Gastroesophageal sphincter (tissue), 4 donors: Measurements from ENCODE around the gene PEA15. TPM values are rescaled to one million over a fixed set of nuclear protein-coding genes. Genes with fewer than 3 reads are reported as not detected.

ENCODE experiments used
- ATAC-seq: fragments of 150-250 bp; one replicate; pipeline ENCODE4 v1.9.1; 2016; ENCODE audit warnings: mild to moderate bottlenecking, moderate library complexity
- H3K27ac ChIP-seq, 4 donors: fragments of 200-600 bp; sonication (generic) in 3 of 4; 1 replicate in 3 of 4; 2 replicates in 1 of 4; pipeline ENCODE4 v1.5.1; 2016 to 2019
- H3K27me3 ChIP-seq: fragments of 200-600 bp; sonication (generic); one replicate; pipeline ENCODE4 v1.5.1; 2019
- H3K36me3 ChIP-seq, 2 donors: fragments of 200-600 bp; sonication (generic); one replicate each; pipeline ENCODE4 v1.5.1; 2019; ENCODE audit warnings: control low read depth in 1 of 2
- H3K4me1 ChIP-seq, 3 donors: fragments of 200-600 bp; sonication (generic); 1 replicate in 2 of 3; 2 replicates in 1 of 3; pipeline ENCODE4 v1.5.1; 2016 to 2019; ENCODE audit warnings: control low read depth in 2 of 3
- H3K4me3 ChIP-seq, 2 donors: fragments of 200-600 bp; sonication (generic); one replicate each; pipeline ENCODE4 v1.5.1; 2019; ENCODE audit warnings: mild to moderate bottlenecking in 1 of 2, moderate library complexity in 1 of 2
- H3K9me3 ChIP-seq, 3 donors: fragments of 200-600 bp; sonication (generic); one replicate each; pipeline ENCODE4 v1.5.1; 2017 to 2019; ENCODE audit warnings: control low read depth in 2 of 3
- CTCF ChIP-seq, 4 experiments: fragments of 200-600 bp in 2 of 4; fragments of 450-650 bp in 2 of 4; sonication (generic) in 1 of 4; IDR thresholded peaks; one replicate each; pipeline ENCODE4 v1.5.1; 2017 to 2019; ENCODE audit warnings: antibody characterized with exemption in 4 of 4, mild to moderate bottlenecking in 2 of 4, moderate library complexity in 2 of 4
- EP300 ChIP-seq: sonication (generic); formaldehyde crosslinking; IDR thresholded peaks from one replicate; pipeline ENCODE4 v1.6.1; 2017; ENCODE audit warnings: antibody characterized with exemption, mild to moderate bottlenecking
- POLR2A ChIP-seq, 2 donors: fragments of 450-650 bp; IDR thresholded peaks; one replicate each; pipeline ENCODE4 v1.6.1; 2017; ENCODE audit warnings: antibody characterized with exemption in 2 of 2, mild to moderate bottlenecking in 2 of 2, moderate library complexity in 1 of 2
- POLR2AphosphoS5 ChIP-seq: sonication (generic); formaldehyde crosslinking; IDR thresholded peaks from one replicate; pipeline ENCODE4 v1.6.1; 2017; ENCODE audit warnings: antibody characterized with exemption
- WGBS, 2 donors: methylation state at CpG; one replicate each; pipeline ENCODE4 v1.1.5; 2018; ENCODE audit warnings: low coverage in 1 of 2; 5-methylcytosine and 5-hydroxymethylcytosine counted together
- total RNA-seq, 4 donors: library from RNA; depleted of rRNA; stranded (reverse); fragments of >200 nt; gene quantifications; one replicate each; pipeline ENCODE4 v1.1.0, GENCODE V29; 2016

PEA15 gene
- total RNA-seq, 4 donors from 2014 or later = 94.6 to 325 (median 164) TPM

- Histone ChIP-seq H3K27ac (no peak overlapping the region), H3K9me3 (no peaks in the 10 kb centered on the region), H3K4me3 (no peak overlapping the region), H3K4me1 (peaks cover 3 to 40% (median 15%) of the 10 kb centered on the region in 3 donors), H3K27me3 (no peaks in the 10 kb centered on the region), H3K36me3 (no peaks in the 10 kb centered on the region)
- 80 to 85% methylated on average over 1 to 2 of the region's 2 CpGs for WGBS, 2 donors
- TF ChIP-seq EP300 (no peak), POLR2AphosphoS5 (no peak), CTCF (IDR thresholded peaks at IDR 0.05) (no peak), POLR2A (IDR thresholded peaks at IDR 0.05) (no peak)
- no peak for ATAC-seq
Measured at GRCh38 chr1:160194737-160195059, 10.5 kb upstream of the PEA15 start.

GRCh38 chr1:160196143-160196542 is 9.0 kb upstream of the PEA15 start:
- no peaks in the 10 kb centered on the region for H3K27me3 ChIP-seq
- no peak for TF ChIP-seq POLR2AphosphoS5
- TF ChIP-seq POLR2A (IDR thresholded peaks at IDR 0.05) = no peak
- TF ChIP-seq EP300 = no peak
- no peak for TF ChIP-seq CTCF (IDR thresholded peaks at IDR 0.05)
- H3K36me3 ChIP-seq = no peaks in the 10 kb centered on the region
- H3K9me3 ChIP-seq = no peaks in the 10 kb centered on the region
- peaks cover 3 to 25% (median 11%) of the 10 kb centered on the region in 3 donors for H3K4me1 ChIP-seq
- no peak overlapping the region for H3K27ac ChIP-seq
- ATAC-seq = no peak
- 75 to 100% methylated on average over 1 to 3 of the region's 4 CpGs for WGBS, 2 donors
- no peak overlapping the region for H3K4me3 ChIP-seq

- WGBS, 2 donors = 80 to 89% methylated on average over 2 to 3 of the region's 4 CpGs
- H3K9me3 ChIP-seq = no peaks in the 10 kb centered on the region
- TF ChIP-seq EP300 (no peak), CTCF (IDR thresholded peaks at IDR 0.05) (no peak), POLR2AphosphoS5 (no peak), POLR2A (IDR thresholded peaks at IDR 0.05) (no peak)
Measured at GRCh38 chr1:160197231-160197630, 8.0 kb upstream of the PEA15 start.

GRCh38 chr1:160200786-160201185 is 4.4 kb upstream of the PEA15 start:
- H3K4me1 ChIP-seq = peaks cover 0 to 12% (median 5%) of the 10 kb centered on the region in 3 donors
- no peaks in the 10 kb centered on the region for H3K27me3 ChIP-seq
- TF ChIP-seq EP300 = no peak
- ATAC-seq = no peak
- no peak overlapping the region for H3K27ac ChIP-seq
- no peaks in the 10 kb centered on the region for H3K9me3 ChIP-seq
- WGBS, 2 donors = 71 to 98% methylated on average over 1 to 4 of the region's 4 CpGs
- no peaks in the 10 kb centered on the region for H3K36me3 ChIP-seq
- H3K4me3 ChIP-seq = no peak overlapping the region

More at GRCh38 chr1:160197231-160197630, 8.0 kb upstream of the PEA15 start:
- no peak overlapping the region for H3K4me3 ChIP-seq
- no peaks in the 10 kb centered on the region for H3K36me3 ChIP-seq
- ATAC-seq = no peak
- peaks cover 3 to 15% (median 11%) of the 10 kb centered on the region in 3 donors for H3K4me1 ChIP-seq
- no peaks in the 10 kb centered on the region for H3K27me3 ChIP-seq
- H3K27ac ChIP-seq = no peak overlapping the region

- no peak for TF ChIP-seq POLR2A (IDR thresholded peaks at IDR 0.05)
- TF ChIP-seq CTCF (IDR thresholded peaks at IDR 0.05) = no peak
- no peak for TF ChIP-seq POLR2AphosphoS5
- no peak for TF ChIP-seq EP300
- H3K4me1 ChIP-seq = peaks cover 9 to 51% (median 36%) of the 10 kb centered on the region in 3 donors
- ATAC-seq = no peak
- peak overlapping the region; percentile 84 to 98 (median 96) for H3K27ac ChIP-seq
- no peaks in the 10 kb centered on the region for H3K27me3 ChIP-seq
- H3K4me3 ChIP-seq = peak overlapping the region; percentile 74 to 94
- H3K36me3 ChIP-seq = peaks cover 0 to 10% of the 10 kb centered on the region in 2 donors
- H3K9me3 ChIP-seq = no peaks in the 10 kb centered on the region
- WGBS, 2 donors = 15 to 27% methylated on average over 4 to 7 of the region's 7 CpGs
Measured at GRCh38 chr1:160204526-160205241, 500 bp upstream of the PEA15 start.
